Karpas-422 (cell line): ENCODE results near the gene UCP2. TPM values are rescaled to one million over a fixed set of nuclear protein-coding genes. Genes with fewer than 3 reads are reported as not detected.
A peak's percentile ranks its signal among the peaks of the same experiment; 100 is the strongest.
"Not testable (repeated sequence)": the region's sequence is repeated elsewhere in the genome, so short reads cannot be mapped to it uniquely, and the experiment has no call there.

Source experiments
- DNase-seq: peaks from one replicate; pipeline ENCODE4 v3.0.0-alpha.2; 2015
- H2AFZ ChIP-seq: fragments of 200-600 bp; sonication (generic); 2 replicates; pipeline ENCODE4 v1.6.1; 2014; ENCODE audit warnings: antibody characterized with exemption, low read length, mixed read lengths
- H3K27ac ChIP-seq: fragments of 200-600 bp; sonication (generic); 2 replicates; pipeline ENCODE4 v1.5.1; 2014; ENCODE audit warnings: mild to moderate bottlenecking, low read length, moderate library complexity
- H3K27me3 ChIP-seq: fragments of 200-600 bp; sonication (generic); 2 replicates; pipeline ENCODE4 v1.6.1; 2014; ENCODE audit warnings: low read length, mixed read lengths
- H3K36me3 ChIP-seq: fragments of 200-600 bp; sonication (generic); 2 replicates; pipeline ENCODE4 v1.6.1; 2014; ENCODE audit warnings: low read length, mixed read lengths; ENCODE audit not compliant: insufficient read depth
- H3K4me1 ChIP-seq: fragments of 200-600 bp; sonication (generic); 2 replicates; pipeline ENCODE4 v1.6.1; 2014; ENCODE audit warnings: mild to moderate bottlenecking, low read length, mixed read lengths
- H3K4me2 ChIP-seq: fragments of 200-600 bp; sonication (generic); 2 replicates; pipeline ENCODE4 v1.6.1; 2014; ENCODE audit warnings: low read length, low read depth, mild to moderate bottlenecking; ENCODE audit not compliant: poor library complexity, severe bottlenecking
- H3K4me3 ChIP-seq: fragments of 200-600 bp; sonication (generic); 2 replicates; pipeline ENCODE4 v1.5.1; 2014; ENCODE audit warnings: mild to moderate bottlenecking, antibody characterized with exemption, low read length, mixed read lengths
- H3K79me2 ChIP-seq: fragments of 200-600 bp; sonication (generic); 2 replicates; pipeline ENCODE4 v1.6.1; 2014; ENCODE audit warnings: mild to moderate bottlenecking, low read length, mixed read lengths
- H3K9ac ChIP-seq: fragments of 200-600 bp; sonication (generic); 2 replicates; pipeline ENCODE4 v1.6.0; 2014; ENCODE audit warnings: low read length
- H3K9me2 ChIP-seq: fragments of 200-600 bp; sonication (generic), shearing (Covaris generic); replicated peaks from 2 replicates; pipeline ENCODE4 v1.6.0; 2014; ENCODE audit warnings: mild to moderate bottlenecking, low read length, moderate library complexity; ENCODE audit not compliant: insufficient read depth
- H3K9me3 ChIP-seq: fragments of 300-700, 200-600 bp; sonication (generic); 2 replicates; pipeline ENCODE4 v1.6.1; 2014; ENCODE audit warnings: low read length, mixed read lengths
- H4K20me1 ChIP-seq: fragments of 200-600 bp; sonication (generic); 2 replicates; pipeline ENCODE4 v1.6.1; 2014; ENCODE audit warnings: mild to moderate bottlenecking, antibody characterized with exemption, low read length, low read depth; ENCODE audit not compliant: insufficient read depth
- total RNA-seq: library from RNA; depleted of rRNA; stranded (reverse); fragments of >200 nt; shearing (Covaris generic); gene quantifications from 2 replicates; pipeline ENCODE4 v1.2.3, GENCODE V29; 2014; ENCODE audit warnings: low replicate concordance

UCP2 gene
- total RNA-seq, 1 experiment from 2014 or later, result 274 TPM

DNA sequence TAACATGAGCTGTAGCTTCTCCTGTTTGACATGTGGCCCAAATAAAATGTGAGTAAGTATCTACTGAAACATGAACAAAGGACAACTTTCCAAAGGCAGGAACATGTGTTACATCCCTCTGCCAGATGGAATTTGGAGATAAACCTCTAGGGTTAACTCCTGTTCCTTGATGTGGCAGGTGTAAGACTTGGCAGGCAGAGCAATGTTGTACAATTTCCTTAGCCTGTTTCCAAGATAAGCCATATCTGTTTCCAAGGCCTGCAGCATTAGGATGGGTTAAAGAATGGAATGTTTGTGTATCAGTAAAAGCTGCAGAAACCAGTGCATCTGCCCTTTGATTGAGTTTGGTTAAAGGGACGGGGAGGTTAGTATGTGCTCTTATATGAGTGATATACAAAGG, 40.6 kb downstream of the UCP2 start:
- Histone ChIP-seq H3K79me2 (no peaks in the 10 kb centered on the region), H3K36me3 (0 out of 2 replicates have a peak, but pooled peaks cover 10% of the 10 kb centered on the region), H2AFZ (no peak overlapping the region), H3K4me3 (no peak overlapping the region), H3K4me1 (no peaks in the 10 kb centered on the region), H3K9ac (no peak overlapping the region), H4K20me1 (no peaks in the 10 kb centered on the region), H3K9me2 (no peaks in the 10 kb centered on the region), H3K27me3 (no peaks in the 10 kb centered on the region), H3K4me2 (no peak overlapping the region), H3K27ac (no peak overlapping the region), H3K9me3 (peaks cover 9% of the 10 kb centered on the region; the same call in 1 of the 2 replicates)
- no peak for DNase-seq

DNA sequence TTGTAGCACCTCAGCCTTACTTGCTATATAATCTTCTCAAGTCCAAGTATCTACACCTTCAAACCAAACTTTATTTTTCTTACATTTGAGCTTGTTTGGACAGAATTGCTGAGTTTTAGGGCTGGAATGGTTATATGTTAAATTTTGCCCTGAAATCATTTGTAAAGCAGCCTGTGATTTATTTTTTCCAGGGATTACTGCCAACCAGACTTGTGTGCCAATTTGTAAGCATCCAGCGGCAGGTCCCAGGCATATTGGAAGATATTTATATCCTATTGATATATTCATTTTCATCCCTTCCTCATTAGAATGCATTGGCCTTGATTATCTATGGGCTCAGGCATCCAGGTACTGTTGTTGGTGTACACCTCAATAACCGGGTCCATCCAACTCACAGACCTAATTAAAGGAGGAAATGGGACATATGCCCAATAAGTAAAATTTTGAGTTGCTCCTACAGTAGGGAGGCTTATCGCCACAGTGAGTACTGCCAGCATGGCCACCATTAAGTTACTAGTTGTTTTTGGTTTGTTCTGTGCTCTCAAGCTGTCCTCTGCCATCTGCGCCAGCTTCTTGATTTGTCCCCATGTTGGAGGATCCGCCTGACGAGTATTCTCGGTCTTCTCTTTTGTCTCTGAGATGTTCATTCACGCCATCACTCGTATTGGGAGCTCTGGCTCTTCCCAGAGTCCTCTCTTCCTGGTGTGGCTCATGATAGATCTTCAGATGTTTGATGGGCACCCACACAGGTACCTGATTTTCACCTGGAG, 41.7 kb downstream of the UCP2 start:
- no peak overlapping the region for H2AFZ ChIP-seq
- DNase-seq, result no peak
- H3K4me3 ChIP-seq, result no peak overlapping the region
- no peaks in the 10 kb centered on the region for H3K27me3 ChIP-seq
- no peak overlapping the region for H3K27ac ChIP-seq
- H3K9me3 ChIP-seq, result peaks cover 3% of the 10 kb centered on the region; the same call in 1 of the 2 replicates
- no peak overlapping the region for H3K4me2 ChIP-seq
- no peaks in the 10 kb centered on the region for H3K79me2 ChIP-seq
- H3K36me3 ChIP-seq, result 0 out of 2 replicates have a peak, but pooled peaks cover 10% of the 10 kb centered on the region
- H4K20me1 ChIP-seq, result no peaks in the 10 kb centered on the region
- H3K9me2 ChIP-seq, result no peaks in the 10 kb centered on the region
- no peak overlapping the region for H3K9ac ChIP-seq
- no peaks in the 10 kb centered on the region for H3K4me1 ChIP-seq

DNA sequence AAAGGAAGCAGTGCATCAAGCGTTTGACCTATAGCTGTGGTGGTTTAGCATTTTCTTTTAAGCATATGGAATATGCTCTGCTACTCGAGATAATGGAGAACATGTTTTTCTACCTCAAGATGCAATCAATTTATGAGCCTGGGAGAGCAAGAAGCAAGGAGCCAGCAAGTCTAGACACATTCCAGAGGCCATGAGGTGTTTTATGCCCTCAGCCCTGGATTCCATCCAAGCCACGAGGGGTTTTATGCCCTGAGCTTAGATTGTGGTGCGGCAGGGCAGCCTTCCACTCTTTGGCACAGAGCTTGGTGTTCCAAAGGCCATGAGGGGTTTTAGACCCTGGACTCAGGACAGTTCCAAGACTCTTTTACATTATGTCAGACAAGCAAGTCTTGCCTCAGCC, 43.5 kb downstream of the UCP2 start:
- Histone ChIP-seq H4K20me1 (no peaks in the 10 kb centered on the region), H3K27ac (no peak overlapping the region), H3K79me2 (no peaks in the 10 kb centered on the region), H2AFZ (no peak overlapping the region), H3K36me3 (peaks cover 20% of the 10 kb centered on the region), H3K9me2 (no peaks in the 10 kb centered on the region), H3K4me2 (no peak overlapping the region), H3K4me1 (no peaks in the 10 kb centered on the region), H3K9me3 (peaks cover 3% of the 10 kb centered on the region; the same call in 1 of the 2 replicates), H3K4me3 (no peak overlapping the region), H3K27me3 (no peaks in the 10 kb centered on the region), H3K9ac (no peak overlapping the region)
- no peak for DNase-seq

DNA sequence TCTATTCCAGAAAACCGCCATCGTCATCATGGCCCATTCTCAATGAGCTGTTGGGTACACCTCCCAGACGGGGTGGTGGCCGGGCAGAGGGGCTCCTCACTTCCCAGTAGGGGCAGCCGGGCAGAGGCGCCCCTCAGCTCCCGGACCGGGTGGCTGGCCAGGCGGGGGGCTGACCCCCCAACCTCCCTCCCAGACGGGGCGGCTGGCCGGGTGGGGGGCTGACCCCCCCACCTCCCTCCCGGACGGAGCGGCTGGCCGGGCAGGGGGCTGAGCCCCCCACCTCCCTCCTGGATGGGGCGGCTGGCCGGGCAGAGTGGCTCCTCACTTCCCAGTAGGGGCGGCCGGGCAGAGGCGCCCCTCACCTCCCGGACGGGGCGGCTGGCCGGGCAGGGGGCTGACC, 46.6 kb downstream of the UCP2 start:
- H3K36me3 ChIP-seq, result peaks cover 35% of the 10 kb centered on the region
- not testable (repeated sequence) for H3K4me1 ChIP-seq, H3K4me3 ChIP-seq, H3K4me2 ChIP-seq, H3K9me2 ChIP-seq, DNase-seq, H2AFZ ChIP-seq, H3K9me3 ChIP-seq, H3K27ac ChIP-seq, H3K79me2 ChIP-seq, H3K27me3 ChIP-seq, H4K20me1 ChIP-seq, H3K9ac ChIP-seq

DNA sequence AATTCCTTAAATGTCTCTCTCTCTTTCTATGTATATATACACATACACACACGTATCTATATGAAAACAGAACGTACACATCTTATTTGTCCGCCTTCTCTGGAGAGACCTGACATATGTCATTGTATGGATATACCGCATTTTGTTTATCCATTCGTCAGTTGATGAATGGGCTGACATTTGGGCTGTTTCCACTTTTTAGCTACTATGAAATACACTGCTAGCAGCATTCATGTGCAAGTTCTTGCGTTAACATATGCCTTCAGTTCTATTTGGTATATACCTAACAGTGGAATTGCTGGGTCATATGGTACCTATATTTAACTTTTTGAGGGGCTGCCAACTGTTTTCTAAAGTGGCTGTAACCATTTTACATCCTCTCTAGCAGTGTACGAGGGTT, 49.9 kb downstream of the UCP2 start:
- Histone ChIP-seq H3K4me1 (no peaks in the 10 kb centered on the region), H2AFZ (no peak overlapping the region), H3K4me3 (no peak overlapping the region)

DNA sequence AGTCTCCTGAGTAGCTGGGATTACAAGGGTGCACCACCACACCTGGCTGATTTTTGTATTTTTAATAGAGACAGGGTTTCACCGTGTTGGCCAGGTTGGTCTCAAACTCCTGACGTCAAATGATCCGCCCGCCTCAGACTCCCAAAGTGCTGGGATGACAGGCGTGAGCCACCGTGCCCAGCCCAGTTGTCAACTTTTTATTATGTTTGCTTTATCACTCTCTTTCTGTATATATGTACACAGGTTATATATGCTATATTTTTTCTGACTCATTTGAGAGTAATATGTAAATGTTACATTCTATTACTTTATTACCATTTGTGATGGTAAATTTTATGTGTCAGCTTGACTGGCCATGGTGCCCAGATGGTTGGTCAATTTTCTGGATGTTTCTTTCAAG, 50.7 kb downstream of the UCP2 start:
- Histone ChIP-seq H3K27ac (no peak overlapping the region), H3K79me2 (no peaks in the 10 kb centered on the region), H3K9me2 (no peaks in the 10 kb centered on the region), H3K9me3 (no peaks in the 10 kb centered on the region), H2AFZ (no peak overlapping the region), H3K27me3 (no peaks in the 10 kb centered on the region), H3K4me2 (no peak overlapping the region), H3K4me3 (no peak overlapping the region), H3K4me1 (no peaks in the 10 kb centered on the region), H3K9ac (no peak overlapping the region), H4K20me1 (no peaks in the 10 kb centered on the region), H3K36me3 (peaks cover 42% of the 10 kb centered on the region)
- no peak for DNase-seq

More for the DNA sequence above, 49.9 kb downstream of the UCP2 start:
- H3K9me2 ChIP-seq, result no peaks in the 10 kb centered on the region
- H3K79me2 ChIP-seq, result no peaks in the 10 kb centered on the region
- no peaks in the 10 kb centered on the region for H3K27me3 ChIP-seq
- no peak for DNase-seq
- H3K36me3 ChIP-seq, result peaks cover 35% of the 10 kb centered on the region
- no peaks in the 10 kb centered on the region for H3K9me3 ChIP-seq
- H3K9ac ChIP-seq, result no peak overlapping the region
- no peak overlapping the region for H3K4me2 ChIP-seq
- no peak overlapping the region for H3K27ac ChIP-seq
- no peaks in the 10 kb centered on the region for H4K20me1 ChIP-seq

DNA sequence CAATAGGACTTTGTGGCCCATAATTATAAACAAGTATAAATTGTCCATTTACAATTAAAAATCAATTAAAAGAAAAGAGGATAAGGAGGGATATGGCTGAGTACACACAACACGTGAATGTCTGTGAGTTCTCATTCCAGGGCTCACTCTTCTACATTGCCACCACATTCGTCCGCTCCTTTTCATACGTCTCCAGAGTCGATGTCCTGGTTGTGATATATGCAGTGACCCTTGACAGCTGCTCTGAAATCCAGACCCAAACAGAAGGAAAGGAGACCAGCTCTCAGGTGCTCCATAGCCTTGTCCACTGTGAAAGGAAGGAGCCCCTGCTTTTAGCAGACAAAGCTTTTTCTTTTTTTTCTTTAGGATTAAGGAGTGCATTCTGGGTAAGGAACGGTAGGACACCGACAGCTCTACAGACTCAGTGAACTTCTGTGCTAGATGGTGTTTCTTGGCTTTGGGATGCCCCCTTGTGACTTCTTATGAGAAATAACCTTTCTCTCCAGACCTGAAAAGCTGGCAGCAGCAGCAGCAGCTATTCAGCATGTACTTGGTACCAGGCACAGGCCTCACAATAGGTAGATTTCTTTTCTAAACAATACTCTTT, 51.5 kb downstream of the UCP2 start:
- Histone ChIP-seq H3K27ac (no peak overlapping the region), H3K79me2 (no peaks in the 10 kb centered on the region), H3K9me2 (no peaks in the 10 kb centered on the region), H3K4me1 (no peaks in the 10 kb centered on the region), H2AFZ (no peak overlapping the region), H3K36me3 (peaks cover 46% of the 10 kb centered on the region), H3K9me3 (no peaks in the 10 kb centered on the region), H3K4me3 (no peak overlapping the region), H3K9ac (no peak overlapping the region), H4K20me1 (no peaks in the 10 kb centered on the region), H3K4me2 (no peak overlapping the region), H3K27me3 (no peaks in the 10 kb centered on the region)
- DNase-seq, result peak; percentile 88

DNA sequence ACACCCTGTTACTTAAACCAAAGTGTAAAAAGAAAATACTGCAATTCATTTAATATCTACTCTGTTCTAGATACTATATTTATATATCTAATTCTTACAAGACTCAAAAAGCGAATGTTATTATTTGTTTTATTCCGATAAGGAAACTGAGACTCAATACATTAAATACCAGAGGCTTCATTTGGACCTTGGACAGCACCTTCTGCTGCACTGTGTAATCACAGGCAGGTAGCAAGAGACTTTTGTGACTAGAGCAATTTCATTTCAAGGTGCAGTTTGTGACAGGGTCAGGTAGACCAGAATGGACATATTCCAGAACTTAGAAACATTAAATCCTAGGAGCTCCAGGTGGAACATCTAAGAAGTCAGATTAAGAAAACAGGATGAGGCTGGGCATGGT, 53.3 kb downstream of the UCP2 start:
- no peak for DNase-seq
- no peaks in the 10 kb centered on the region for H4K20me1 ChIP-seq
- H3K36me3 ChIP-seq, result peaks cover 43% of the 10 kb centered on the region
- no peak overlapping the region for H2AFZ ChIP-seq
- H3K9me3 ChIP-seq, result no peaks in the 10 kb centered on the region
- no peak overlapping the region for H3K4me3 ChIP-seq
- no peaks in the 10 kb centered on the region for H3K79me2 ChIP-seq
- no peaks in the 10 kb centered on the region for H3K4me1 ChIP-seq
- H3K4me2 ChIP-seq, result no peak overlapping the region
- H3K27me3 ChIP-seq, result no peaks in the 10 kb centered on the region
- H3K27ac ChIP-seq, result no peak overlapping the region
- H3K9ac ChIP-seq, result no peak overlapping the region
- H3K9me2 ChIP-seq, result no peaks in the 10 kb centered on the region
